Chondrocyte (in vitro differentiated cells): ENCODE measurements around the gene ADIPOR2. TPM values are rescaled to one million over a fixed set of nuclear protein-coding genes. Genes with fewer than 3 reads are reported as not detected.

ENCODE experiments used
- DNase-seq: peaks from one replicate; pipeline ENCODE4 v3.0.0; 2021; ENCODE audit warnings: mixed read lengths, low spot score
- H3K27ac Mint-ChIP-seq: one replicate; pipeline ENCODE4 v1.8.0; 2021; ENCODE audit warnings: mild to moderate bottlenecking, moderate library complexity, mixed read lengths; ENCODE audit not compliant: unreplicated experiment
- H3K27me3 Mint-ChIP-seq: 2 replicates; pipeline ENCODE4 v1.8.0; 2021; ENCODE audit warnings: low read depth, mixed read lengths
- H3K36me3 Mint-ChIP-seq: 2 replicates; pipeline ENCODE4 v1.8.0; 2021; ENCODE audit warnings: low read depth, mixed read lengths
- H3K4me1 Mint-ChIP-seq: 2 replicates; pipeline ENCODE4 v1.8.0; 2021; ENCODE audit warnings: low read depth, mild to moderate bottlenecking, mixed read lengths
- H3K4me3 Mint-ChIP-seq: one replicate; pipeline ENCODE4 v1.8.0; 2021; ENCODE audit warnings: mild to moderate bottlenecking, moderate library complexity, mixed read lengths; ENCODE audit not compliant: unreplicated experiment
- H3K9me3 Mint-ChIP-seq: 2 replicates; pipeline ENCODE4 v1.8.0; 2021; ENCODE audit warnings: low read depth, mixed read lengths
- CTCF ChIP-seq: fragments of 200-600 bp; sonication (generic); IDR thresholded peaks from 2 replicates; pipeline ENCODE4 v1.5.0; 2021; ENCODE audit warnings: antibody characterized with exemption, mild to moderate bottlenecking, moderate library complexity
- total RNA-seq: library from RNA; stranded (reverse); gene quantifications from 3 replicates; pipeline ENCODE4 v1.2.1, GENCODE V29; 2021

Gene ADIPOR2
- total RNA-seq, 1 donor from 2014 or later, result 35.6 TPM

- Mint-ChIP-seq H3K4me1 (peaks cover 5% of the 10 kb centered on the region), H3K9me3 (no peaks in the 10 kb centered on the region), H3K27ac (no peak overlapping the region), H3K36me3 (no peaks in the 10 kb centered on the region), H3K27me3 (peaks cover 27% of the 10 kb centered on the region), H3K4me3 (no peak overlapping the region)
- DNase-seq, result no peak
- no peak for TF ChIP-seq CTCF
Observed at GRCh38 chr12:1826401-1826800, 135.5 kb downstream of the ADIPOR2 start.

- TF ChIP-seq CTCF, result no peak
- Mint-ChIP-seq H3K27me3 (peaks cover 26% of the 10 kb centered on the region), H3K36me3 (no peaks in the 10 kb centered on the region), H3K27ac (no peak overlapping the region), H3K9me3 (no peaks in the 10 kb centered on the region), H3K4me3 (no peak overlapping the region), H3K4me1 (peaks cover 5% of the 10 kb centered on the region)
- DNase-seq, result no peak
Observed at GRCh38 chr12:1826867-1827705, 136.2 kb downstream of the ADIPOR2 start.

GRCh38 chr12:1827826-1828805 lies 137.2 kb downstream of the ADIPOR2 start:
- Mint-ChIP-seq H3K4me3 (no peak overlapping the region), H3K36me3 (no peaks in the 10 kb centered on the region), H3K4me1 (peaks cover 5% of the 10 kb centered on the region), H3K9me3 (no peaks in the 10 kb centered on the region), H3K27ac (no peak overlapping the region), H3K27me3 (peaks cover 24% of the 10 kb centered on the region)
- peak; percentile 60 for DNase-seq
- TF ChIP-seq CTCF, result no peak

- no peak overlapping the region for H3K4me3 Mint-ChIP-seq
- no peak for TF ChIP-seq CTCF
- no peak overlapping the region for H3K27ac Mint-ChIP-seq
- H3K9me3 Mint-ChIP-seq, result no peaks in the 10 kb centered on the region
- DNase-seq, result peak; percentile 46
- peaks cover 5% of the 10 kb centered on the region for H3K4me1 Mint-ChIP-seq
- H3K27me3 Mint-ChIP-seq, result peaks cover 31% of the 10 kb centered on the region
- no peaks in the 10 kb centered on the region for H3K36me3 Mint-ChIP-seq
Observed at GRCh38 chr12:1828856-1829255, 138.0 kb downstream of the ADIPOR2 start.

GRCh38 chr12:1829306-1829900 lies 138.5 kb downstream of the ADIPOR2 start:
- no peak overlapping the region for H3K4me3 Mint-ChIP-seq
- H3K9me3 Mint-ChIP-seq, result no peaks in the 10 kb centered on the region
- H3K36me3 Mint-ChIP-seq, result no peaks in the 10 kb centered on the region
- peaks cover 34% of the 10 kb centered on the region for H3K27me3 Mint-ChIP-seq
- peaks cover 5% of the 10 kb centered on the region for H3K4me1 Mint-ChIP-seq
- peak; percentile 48 for DNase-seq
- no peak overlapping the region for H3K27ac Mint-ChIP-seq
- no peak for TF ChIP-seq CTCF
